D721Med (cell line): Measurements from ENCODE around the gene ALDH1B1.

Experiments used
- DNase-seq: peaks from one replicate; pipeline ENCODE4 v3.0.0; 2011; ENCODE audit warnings: low spot score; ENCODE audit not compliant: insufficient read length
- FAIRE-seq: peaks from 2 replicates; lab custom pipeline; 2011; peaks lifted over from hg19 to GRCh38; lab: Jason Lieb, UNC
- CTCF ChIP-seq: IDR thresholded peaks from 2 replicates; pipeline ENCODE4 v1.5.1; 2012; ENCODE audit warnings: mild to moderate bottlenecking, control low read depth; ENCODE audit not compliant: insufficient read depth; ENCODE audit errors: missing control alignments

Gene ALDH1B1

GRCh38 chr9:38439916-38440301, 47.4 kb downstream of the ALDH1B1 start:
- FAIRE-seq: no peak
- no peak for TF ChIP-seq CTCF
- no peak for DNase-seq

GRCh38 chr9:38440516-38440915, 48.0 kb downstream of the ALDH1B1 start:
- FAIRE-seq: no peak
- DNase-seq: no peak
- no peak for TF ChIP-seq CTCF

- no peak for TF ChIP-seq CTCF
- FAIRE-seq (no peak), DNase-seq (no peak)
Observed at GRCh38 chr9:38441347-38442085, 49.0 kb downstream of the ALDH1B1 start.

DNA sequence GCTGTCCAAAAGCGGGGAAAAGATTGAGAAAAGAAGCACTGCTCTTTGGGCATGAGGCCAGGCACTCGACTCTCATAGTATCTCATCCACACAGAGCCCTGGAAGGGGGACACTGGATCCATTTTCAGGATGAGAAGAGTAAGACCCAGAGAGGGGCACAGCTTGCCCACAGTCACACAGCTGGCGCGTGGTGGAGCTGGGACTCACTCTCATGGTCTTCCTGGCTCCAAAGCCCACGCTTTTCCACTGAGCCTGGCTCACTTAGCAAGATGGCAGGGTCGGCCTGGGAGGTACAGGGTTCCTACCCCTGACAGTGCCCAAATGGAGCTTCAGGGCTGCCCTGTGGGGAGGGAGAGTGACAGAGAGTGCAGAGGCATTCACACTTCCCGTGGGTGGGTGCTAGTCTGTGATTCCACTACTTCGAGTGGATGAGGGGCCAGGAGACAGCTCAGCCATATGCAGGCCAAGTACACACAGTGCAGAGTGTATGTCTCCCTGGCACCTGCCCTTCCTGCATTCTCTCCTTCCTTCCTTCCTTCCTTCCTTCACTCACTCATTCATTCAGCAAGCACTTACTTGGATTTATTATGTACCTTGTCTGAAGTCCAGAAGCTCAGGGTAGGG, 50.1 kb downstream of the ALDH1B1 start:
- DNase-seq (no peak), FAIRE-seq (no peak)
- no peak for TF ChIP-seq CTCF

GRCh38 chr9:38443181-38443580, 50.7 kb downstream of the ALDH1B1 start:
- FAIRE-seq: no peak
- DNase-seq: no peak
- TF ChIP-seq CTCF: no peak

DNA sequence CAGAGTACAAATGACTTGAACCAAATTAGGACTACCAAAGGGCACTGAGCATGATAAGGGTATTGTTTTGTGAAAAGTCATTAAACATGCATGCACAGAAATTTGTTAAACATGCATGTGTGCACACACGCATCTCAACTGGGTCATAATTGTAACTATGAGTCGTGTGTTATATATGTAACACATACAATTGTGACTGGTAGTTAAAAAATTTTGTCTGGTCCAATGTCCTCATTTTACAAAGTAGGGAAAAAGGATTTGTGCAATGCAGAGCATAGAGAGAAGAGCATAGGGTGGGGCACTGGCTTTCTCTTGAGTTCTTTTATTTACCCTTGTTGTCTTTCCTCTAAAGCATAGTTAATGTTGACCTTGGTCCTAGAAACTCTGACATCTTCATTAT, 51.1 kb downstream of the ALDH1B1 start:
- no peak for TF ChIP-seq CTCF
- FAIRE-seq: no peak
- no peak for DNase-seq
